Thyroid gland (tissue), 4 donors: Measurements from ENCODE around the gene ARFGEF3.

Experiments used
- POLR2A ChIP-seq, 2 donors: fragments of 450-650 bp; IDR thresholded peaks; one replicate each; pipeline ENCODE4 v1.6.1; 2017; ENCODE audit warnings: antibody characterized with exemption in 2 of 2, mild to moderate bottlenecking in 2 of 2, moderate library complexity in 1 of 2
- TF ChIP-seq, protein P1 (sequence below), 6 experiments: fragments of 200-600 bp in 3 of 6; fragments of 450-650 bp in 3 of 6; sonication (generic) in 3 of 6; IDR thresholded peaks; one replicate each; pipeline ENCODE4 v1.5.1; 2016 to 2019; ENCODE audit warnings: antibody characterized with exemption in 6 of 6, mild to moderate bottlenecking in 2 of 6, inconsistent platforms in 1 of 6, moderate library complexity in 1 of 6

GRCh38 chr6:138287144-138287955 lies 125.6 kb downstream of the ARFGEF3 start:
- no peak for TF ChIP-seq POLR2A (IDR thresholded peaks at IDR 0.05)
- TF ChIP-seq, protein P1, sequence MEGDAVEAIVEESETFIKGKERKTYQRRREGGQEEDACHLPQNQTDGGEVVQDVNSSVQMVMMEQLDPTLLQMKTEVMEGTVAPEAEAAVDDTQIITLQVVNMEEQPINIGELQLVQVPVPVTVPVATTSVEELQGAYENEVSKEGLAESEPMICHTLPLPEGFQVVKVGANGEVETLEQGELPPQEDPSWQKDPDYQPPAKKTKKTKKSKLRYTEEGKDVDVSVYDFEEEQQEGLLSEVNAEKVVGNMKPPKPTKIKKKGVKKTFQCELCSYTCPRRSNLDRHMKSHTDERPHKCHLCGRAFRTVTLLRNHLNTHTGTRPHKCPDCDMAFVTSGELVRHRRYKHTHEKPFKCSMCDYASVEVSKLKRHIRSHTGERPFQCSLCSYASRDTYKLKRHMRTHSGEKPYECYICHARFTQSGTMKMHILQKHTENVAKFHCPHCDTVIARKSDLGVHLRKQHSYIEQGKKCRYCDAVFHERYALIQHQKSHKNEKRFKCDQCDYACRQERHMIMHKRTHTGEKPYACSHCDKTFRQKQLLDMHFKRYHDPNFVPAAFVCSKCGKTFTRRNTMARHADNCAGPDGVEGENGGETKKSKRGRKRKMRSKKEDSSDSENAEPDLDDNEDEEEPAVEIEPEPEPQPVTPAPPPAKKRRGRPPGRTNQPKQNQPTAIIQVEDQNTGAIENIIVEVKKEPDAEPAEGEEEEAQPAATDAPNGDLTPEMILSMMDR (IDR thresholded peaks at IDR 0.05) = peak; percentile 29 to 74 (median 43)
